Neural cell (in vitro differentiated cells): ENCODE measurements around the gene CRTAC1. TPM values are rescaled to one million over a fixed set of nuclear protein-coding genes. Genes with fewer than 3 reads are reported as not detected.

Source experiments
- H2AFZ ChIP-seq: fragments of 200-600, 300-800 bp; sonication (generic), shearing (Covaris generic); 2 replicates; pipeline ENCODE4 v1.6.0; 2014; ENCODE audit warnings: low read depth, mild to moderate bottlenecking, antibody characterized with exemption, low read length, moderate library complexity
- H3F3A ChIP-seq: fragments of 200-600 bp; shearing (Covaris generic); 2 replicates; pipeline ENCODE4 v1.6.1; 2016; ENCODE audit warnings: mild to moderate bottlenecking, moderate library complexity, mixed read lengths, antibody characterized with exemption, low read length; ENCODE audit not compliant: insufficient read depth, poor library complexity, severe bottlenecking
- H3K27ac ChIP-seq: fragments of 200-600, 300-800 bp; sonication (generic), shearing (Covaris generic); 2 replicates; pipeline ENCODE4 v1.5.1; 2014; ENCODE audit warnings: mild to moderate bottlenecking, low read length, moderate library complexity
- H3K27me3 ChIP-seq: fragments of 300-800, 200-600 bp; sonication (generic), shearing (Covaris generic); 2 replicates; pipeline ENCODE4 v1.6.0; 2014; ENCODE audit warnings: mild to moderate bottlenecking, low read depth, low read length, moderate library complexity; ENCODE audit not compliant: insufficient read depth
- H3K36me3 ChIP-seq: fragments of 300-800, 200-600 bp; sonication (generic), shearing (Covaris generic); 2 replicates; pipeline ENCODE4 v1.5.1; 2014; ENCODE audit warnings: mild to moderate bottlenecking, antibody characterized with exemption, low read length, moderate library complexity; ENCODE audit not compliant: insufficient read depth
- H3K4me2 ChIP-seq: fragments of 300-800, 200-600 bp; sonication (generic), shearing (Covaris generic); 2 replicates; pipeline ENCODE4 v1.6.0; 2014; ENCODE audit warnings: mild to moderate bottlenecking, low read length
- H3K4me3 ChIP-seq: fragments of 300-800, 200-600 bp; sonication (generic), shearing (Covaris generic); 2 replicates; pipeline ENCODE4 v1.5.1; 2014; ENCODE audit warnings: mild to moderate bottlenecking, low read length, moderate library complexity
- H3K79me2 ChIP-seq: fragments of 200-600 bp; shearing (Covaris generic); replicated peaks from 2 replicates; pipeline ENCODE4 v1.6.0; 2014; ENCODE audit warnings: mild to moderate bottlenecking, low read length, moderate library complexity; ENCODE audit not compliant: insufficient read depth
- H3K9ac ChIP-seq: fragments of 300-800, 200-600 bp; sonication (generic), shearing (Covaris generic); 2 replicates; pipeline ENCODE4 v1.6.1; 2016; ENCODE audit warnings: mild to moderate bottlenecking, low read length, mixed read lengths
- H3K9me2 ChIP-seq: fragments of 200-600 bp; shearing (Covaris generic); 2 replicates; pipeline ENCODE4 v1.6.1; 2016; ENCODE audit warnings: mild to moderate bottlenecking, low read length, mixed read lengths; ENCODE audit not compliant: insufficient read depth
- H3K9me3 ChIP-seq: fragments of 200-600, 300-800 bp; sonication (generic), shearing (Covaris generic); 2 replicates; pipeline ENCODE4 v1.6.1; 2016; ENCODE audit warnings: mild to moderate bottlenecking, mixed run types, low read length, moderate library complexity, mixed read lengths
- H4K20me1 ChIP-seq: fragments of 200-600 bp; shearing (Covaris generic); 2 replicates; pipeline ENCODE4 v1.6.1; 2016; ENCODE audit warnings: mild to moderate bottlenecking, mixed run types; ENCODE audit not compliant: insufficient read depth
- CTCF ChIP-seq: fragments of 450-650 bp; IDR thresholded peaks from 2 replicates; pipeline ENCODE4 v1.5.1; 2014; ENCODE audit warnings: antibody characterized with exemption, mild to moderate bottlenecking, moderate library complexity; ENCODE audit not compliant: poor library complexity, severe bottlenecking
- EP300 ChIP-seq: fragments of 450-650 bp; conservative IDR thresholded peaks from 2 replicates; pipeline ENCODE4 v1.6.1; 2014; ENCODE audit warnings: antibody characterized with exemption, mild to moderate bottlenecking, moderate library complexity; ENCODE audit not compliant: poor library complexity, severe bottlenecking
- EZH2 ChIP-seq: fragments of 200-600, 300-800 bp; shearing (Covaris generic), sonication (generic); IDR thresholded peaks from 2 replicates; pipeline ENCODE4 v1.6.1; 2014; ENCODE audit warnings: antibody characterized with exemption, low read length, borderline replicate concordance, mild to moderate bottlenecking; ENCODE audit not compliant: insufficient read depth, poor library complexity, severe bottlenecking
- MXI1 ChIP-seq: fragments of 450-650 bp; conservative IDR thresholded peaks from 2 replicates; pipeline ENCODE4 v1.6.1; 2014; ENCODE audit warnings: antibody characterized with exemption, mild to moderate bottlenecking; ENCODE audit not compliant: poor library complexity, severe bottlenecking
- POLR2AphosphoS5 ChIP-seq: IDR thresholded peaks from 2 replicates; pipeline ENCODE4 v1.6.1; 2012
- RAD21 ChIP-seq: fragments of 450-650 bp; conservative IDR thresholded peaks from 2 replicates; pipeline ENCODE4 v1.6.1; 2014; ENCODE audit warnings: antibody characterized with exemption, mild to moderate bottlenecking, moderate library complexity
- REST ChIP-seq: IDR thresholded peaks from 2 replicates; pipeline ENCODE4 v1.6.1; 2012; ENCODE audit warnings: borderline replicate concordance
- SMC3 ChIP-seq: fragments of 450-650 bp; conservative IDR thresholded peaks from 2 replicates; pipeline ENCODE4 v1.6.1; 2014; ENCODE audit warnings: antibody characterized with exemption, mild to moderate bottlenecking, moderate library complexity; ENCODE audit not compliant: poor library complexity
- TAF1 ChIP-seq: IDR thresholded peaks from 2 replicates; pipeline ENCODE4 v1.6.1; 2012; ENCODE audit warnings: low read depth
- polyA plus RNA-seq: library from polyadenylated mRNA; depleted of rRNA; stranded (reverse); fragments of >200 nt; gene quantifications from 2 replicates; pipeline ENCODE4 v1.2.3, GENCODE V29; 2014

Gene CRTAC1
- polyA plus RNA-seq, 1 donor from 2014 or later: 1.1 TPM

GRCh38 chr10:97903128-97904017 is 127.0 kb downstream of the CRTAC1 start:
- Histone ChIP-seq H3K79me2 (no peaks in the 10 kb centered on the region), H3K27me3 (no peaks in the 10 kb centered on the region), H3K27ac (no peak overlapping the region), H3K4me2 (no peak overlapping the region), H3K4me3 (no peak overlapping the region), H4K20me1 (no peaks in the 10 kb centered on the region), H2AFZ (no peak overlapping the region), H3K9ac (no peak overlapping the region), H3K9me3 (no peaks in the 10 kb centered on the region), H3F3A (no peaks in the 10 kb centered on the region), H3K9me2 (no peaks in the 10 kb centered on the region), H3K36me3 (no peaks in the 10 kb centered on the region)
- no peak for TF ChIP-seq EP300

- Histone ChIP-seq H3K4me2 (no peak overlapping the region), H3K27me3 (no peaks in the 10 kb centered on the region), H3K9me2 (no peaks in the 10 kb centered on the region), H3F3A (no peaks in the 10 kb centered on the region), H3K79me2 (no peaks in the 10 kb centered on the region), H3K9ac (no peak overlapping the region), H3K36me3 (no peaks in the 10 kb centered on the region), H3K9me3 (no peaks in the 10 kb centered on the region), H4K20me1 (no peaks in the 10 kb centered on the region), H3K27ac (no peak overlapping the region), H3K4me3 (no peak overlapping the region), H2AFZ (no peak overlapping the region)
- TF ChIP-seq MXI1: no peak
- TF ChIP-seq SMC3: no peak
- TF ChIP-seq CTCF: no peak
- no peak for TF ChIP-seq EP300
- TF ChIP-seq TAF1: no peak
- no peak for TF ChIP-seq POLR2AphosphoS5
- TF ChIP-seq REST: no peak
- no peak for TF ChIP-seq RAD21
- TF ChIP-seq EZH2: no peak
Observed at GRCh38 chr10:97901381-97901780, 129.0 kb downstream of the CRTAC1 start.
